ENCODE measurements around the gene ATP2B2.

ATP2B2 gene

GRCh38 chr3:10479311-10479710, 26.1 kb downstream of the ATP2B2 start:
- no peaks in the 10 kb centered on the region for H3K9me3 ChIP-seq
- TF ChIP-seq CTCF (IDR thresholded peaks at IDR 0.05) = no peak
- no peaks in the 10 kb centered on the region for H3K4me1 ChIP-seq (ENCODE audit: control insufficient read depth in 1 of 2, insufficient read depth in 1 of 2, low read depth in 1 of 2, low read length in 1 of 2)
- no peak overlapping the region for H3K4me3 ChIP-seq (ENCODE audit: low read depth in 1 of 2, low read length in 1 of 2)
- no peaks in the 10 kb centered on the region for H3K27me3 ChIP-seq
- H3K27ac ChIP-seq = no peak overlapping the region
- no peaks in the 10 kb centered on the region for H3K36me3 ChIP-seq

GRCh38 chr3:10475983-10476382, 29.4 kb downstream of the ATP2B2 start:
- H3K27me3 ChIP-seq = peaks cover 19% of the 10 kb centered on the region
- no peak for TF ChIP-seq CTCF (IDR thresholded peaks at IDR 0.05)
- no peaks in the 10 kb centered on the region for H3K9me3 ChIP-seq
- no peaks in the 10 kb centered on the region for H3K4me1 ChIP-seq (ENCODE audit: control insufficient read depth in 1 of 2, insufficient read depth in 1 of 2, low read depth in 1 of 2, low read length in 1 of 2)
- no peaks in the 10 kb centered on the region for H3K36me3 ChIP-seq
- no peak overlapping the region for H3K4me3 ChIP-seq (ENCODE audit: low read depth in 1 of 2, low read length in 1 of 2)
- no peak overlapping the region for H3K27ac ChIP-seq

GRCh38 chr3:10474847-10475246, 30.5 kb downstream of the ATP2B2 start:
- H3K27ac ChIP-seq = no peak overlapping the region
- no peaks in the 10 kb centered on the region for H3K9me3 ChIP-seq
- TF ChIP-seq CTCF (IDR thresholded peaks at IDR 0.05) = no peak
- peaks cover 28% of the 10 kb centered on the region for H3K27me3 ChIP-seq
- H3K4me1 ChIP-seq (ENCODE audit: control insufficient read depth in 1 of 2, insufficient read depth in 1 of 2, low read depth in 1 of 2, low read length in 1 of 2) = no peaks in the 10 kb centered on the region
- H3K36me3 ChIP-seq = no peaks in the 10 kb centered on the region
- H3K4me3 ChIP-seq (ENCODE audit: low read depth in 1 of 2, low read length in 1 of 2) = no peak overlapping the region

- H3K27me3 ChIP-seq = peaks cover 34% of the 10 kb centered on the region
- H3K4me3 ChIP-seq (ENCODE audit: low read depth in 1 of 2, low read length in 1 of 2) = no peak overlapping the region
- H3K4me1 ChIP-seq (ENCODE audit: control insufficient read depth in 1 of 2, insufficient read depth in 1 of 2, low read depth in 1 of 2, low read length in 1 of 2) = no peaks in the 10 kb centered on the region
- no peak for TF ChIP-seq CTCF (IDR thresholded peaks at IDR 0.05)
- no peaks in the 10 kb centered on the region for H3K9me3 ChIP-seq
- H3K36me3 ChIP-seq = no peaks in the 10 kb centered on the region
- no peak overlapping the region for H3K27ac ChIP-seq
Measured at GRCh38 chr3:10474275-10474646, 31.1 kb downstream of the ATP2B2 start.

- Histone ChIP-seq H3K4me1 (ENCODE audit: control insufficient read depth in 1 of 2, insufficient read depth in 1 of 2, low read depth in 1 of 2, low read length in 1 of 2) (no peaks in the 10 kb centered on the region), H3K4me3 (ENCODE audit: low read depth in 1 of 2, low read length in 1 of 2) (no peak overlapping the region), H3K27ac (no peak overlapping the region), H3K9me3 (no peaks in the 10 kb centered on the region), H3K27me3 (peaks cover 35% of the 10 kb centered on the region), H3K36me3 (no peaks in the 10 kb centered on the region)
- TF ChIP-seq CTCF (IDR thresholded peaks at IDR 0.05) = no peak
Measured at GRCh38 chr3:10473581-10474274, 31.7 kb downstream of the ATP2B2 start.
